NCI-H526 (cell line): ENCODE measurements around the gene U2AF2.
"Not testable (repeated sequence)": the region's sequence is repeated elsewhere in the genome, so short reads cannot be mapped to it uniquely, and the experiment has no call there.

Source experiments
- DNase-seq, 2 experiments: peaks; one replicate each; lab custom pipeline; 2025; lab: John Stamatoyannopoulos, UW

The U2AF2 gene

GRCh38 chr19:55705972-55706371 is 51.1 kb downstream of the U2AF2 start:
- no peak for DNase-seq

- no peak for DNase-seq
Measured at GRCh38 chr19:55711719-55712118, 56.9 kb downstream of the U2AF2 start.

- DNase-seq = no peak
Measured at GRCh38 chr19:55712804-55713631, 58.2 kb downstream of the U2AF2 start.

GRCh38 chr19:55716531-55716930 is 61.7 kb downstream of the U2AF2 start:
- no peak for DNase-seq

- DNase-seq = no peak
Measured at GRCh38 chr19:55717251-55717650, 62.4 kb downstream of the U2AF2 start.

GRCh38 chr19:55717879-55718711 is 63.3 kb downstream of the U2AF2 start:
- not testable (repeated sequence) for DNase-seq

GRCh38 chr19:55720214-55720746 is 65.4 kb downstream of the U2AF2 start:
- DNase-seq = no peak

- DNase-seq = no peak
Measured at GRCh38 chr19:55720801-55721200, 66.0 kb downstream of the U2AF2 start.

GRCh38 chr19:55723491-55723890 is 68.7 kb downstream of the U2AF2 start:
- DNase-seq = no peak
